Measurements from ENCODE around the gene NHEJ1.

The NHEJ1 gene

DNA sequence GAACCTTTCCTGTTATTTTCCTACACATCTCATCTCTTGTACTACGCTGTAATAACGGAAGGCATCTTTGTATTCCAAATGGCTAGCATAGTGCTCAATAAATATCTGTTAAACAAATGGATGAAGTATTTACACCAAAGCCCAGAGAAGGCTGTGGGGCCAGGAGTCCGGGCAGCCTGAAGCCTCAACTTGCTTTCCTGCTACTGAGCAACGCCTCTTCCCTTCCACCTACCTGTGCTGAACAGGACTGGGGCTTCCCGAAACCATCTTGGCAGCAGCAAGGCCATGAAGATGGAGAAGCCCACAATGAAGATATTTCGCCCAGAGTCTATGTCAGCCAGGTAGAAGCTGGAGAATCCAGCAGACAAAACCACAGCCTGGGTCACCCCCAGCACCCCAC lies 2.5 kb upstream of the NHEJ1 start:
- no peak for DNase-seq

DNA sequence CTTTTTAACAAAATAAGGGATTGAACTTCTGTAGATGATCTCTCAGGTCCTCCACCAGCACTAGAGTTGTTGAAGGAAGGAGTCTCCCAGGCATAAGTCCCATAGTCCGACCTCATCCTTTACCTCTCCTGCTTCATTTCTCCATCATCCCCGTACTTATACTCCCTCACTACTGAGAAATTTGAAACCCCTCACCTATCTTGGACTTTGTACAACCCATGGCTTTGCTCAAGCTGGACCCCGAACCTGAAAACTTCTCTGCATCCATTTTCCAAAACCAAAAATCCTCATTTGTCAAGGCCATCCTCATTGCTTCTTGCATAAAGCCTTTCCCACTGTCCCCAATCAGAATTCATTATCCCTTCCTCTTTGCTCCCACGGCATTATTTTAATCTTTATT lies 482 bp upstream of the NHEJ1 start:
- no peak for DNase-seq

DNA sequence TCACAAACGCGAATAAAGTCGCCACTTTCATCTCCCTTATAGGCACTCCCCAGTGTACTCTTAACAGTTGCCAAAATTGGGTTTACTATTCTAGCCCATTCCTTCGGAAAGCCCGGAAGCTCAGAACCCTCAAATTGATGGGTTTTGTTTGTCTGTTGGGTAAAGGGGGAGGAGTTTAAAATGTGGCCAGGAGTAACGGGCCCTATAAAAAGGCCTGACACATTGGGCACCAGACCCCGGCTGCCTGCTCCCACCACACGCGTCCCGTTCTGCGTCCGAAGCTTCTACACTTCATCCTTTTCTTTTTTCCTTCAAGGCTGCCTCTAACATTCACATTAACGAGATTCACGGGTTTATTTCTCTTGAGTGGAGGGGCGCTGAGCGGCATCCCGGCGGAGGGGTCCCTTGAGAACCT lies 837 bp downstream of the NHEJ1 start:
- DNase-seq: no peak

DNA sequence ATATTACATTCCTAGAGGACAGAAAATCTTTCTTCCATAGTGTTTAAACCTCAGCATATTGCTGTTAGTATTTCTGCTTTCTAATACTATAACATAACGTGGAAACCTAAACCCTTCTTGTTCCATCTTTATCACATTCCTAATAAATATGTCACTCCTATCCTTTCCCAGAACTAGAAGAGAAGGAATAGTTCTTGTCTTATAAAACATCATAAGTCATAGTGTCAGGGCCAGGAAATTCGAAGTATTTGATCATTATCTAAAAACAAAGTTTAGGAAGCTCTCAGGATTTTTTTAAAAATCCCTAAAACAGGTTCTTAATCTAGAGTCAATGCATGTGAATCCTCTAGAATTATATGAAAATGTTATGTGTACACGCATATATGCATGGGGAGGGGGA lies 2.0 kb downstream of the NHEJ1 start:
- DNase-seq: no peak

DNA sequence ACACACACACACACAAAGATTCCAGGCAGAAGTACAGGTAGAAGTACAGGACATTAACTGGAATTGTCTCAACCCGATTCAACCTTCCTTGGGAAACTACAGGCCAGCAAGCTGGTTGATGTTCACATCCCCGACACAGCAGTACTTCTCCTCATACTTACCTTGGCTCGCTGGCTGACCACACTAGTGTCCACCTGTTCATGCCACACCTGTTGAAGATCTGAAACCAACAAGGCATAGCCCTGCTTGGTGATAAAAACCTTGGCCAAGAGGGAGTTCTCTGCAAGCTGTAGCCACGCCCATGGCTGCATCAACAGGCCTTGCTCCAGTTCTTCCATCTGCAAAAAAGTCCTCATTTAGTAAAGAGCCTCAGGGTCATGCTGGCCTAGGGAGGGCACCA lies 2.6 kb downstream of the NHEJ1 start:
- DNase-seq: no peak

DNA sequence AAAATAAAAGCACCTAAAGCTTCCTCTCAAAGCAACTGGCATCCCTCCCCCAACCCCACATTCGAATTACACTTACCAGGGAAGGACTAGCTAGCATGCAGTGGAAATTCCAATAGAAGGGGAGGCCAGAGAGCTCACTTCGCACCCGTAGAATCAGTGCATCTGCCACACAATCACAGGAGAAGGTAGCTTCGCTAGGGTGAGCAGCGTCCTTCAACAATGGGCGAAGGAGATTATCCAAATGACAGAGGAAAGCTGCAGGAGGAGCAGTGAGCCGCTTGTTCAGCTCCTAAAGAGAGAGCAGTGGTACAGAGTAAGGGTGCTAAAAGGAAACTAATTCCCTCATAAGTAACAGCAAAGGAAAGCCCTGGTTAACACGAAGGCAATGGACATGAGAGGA lies 3.2 kb downstream of the NHEJ1 start:
- no peak for DNase-seq

DNA sequence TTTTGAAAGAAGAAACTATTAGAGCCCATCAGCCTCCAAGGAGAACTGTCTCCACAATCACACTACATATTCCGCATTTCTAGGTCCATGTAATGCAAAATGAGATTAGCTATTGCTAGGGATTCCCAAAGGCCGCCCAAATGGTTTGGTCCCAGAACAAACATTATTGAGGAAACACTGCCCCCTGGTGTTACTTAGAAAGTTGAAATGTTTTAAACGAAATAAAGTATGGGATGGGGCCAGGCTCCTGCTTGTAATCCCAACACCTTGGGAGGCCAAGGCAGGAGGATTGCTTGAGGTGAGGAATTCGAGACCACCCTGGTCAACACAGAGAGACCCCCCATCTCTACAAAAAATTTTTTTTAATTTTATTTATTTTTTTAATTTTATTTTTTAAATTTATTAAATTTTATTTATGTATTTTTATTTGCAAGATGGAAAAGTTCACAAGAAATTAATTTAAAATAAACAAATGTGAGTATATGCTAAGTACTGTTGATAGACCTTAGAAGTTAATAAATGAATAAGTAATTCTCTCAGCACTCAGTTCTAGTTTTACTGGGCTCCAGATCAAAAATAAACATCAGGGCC lies 5.5 kb downstream of the NHEJ1 start:
- DNase-seq: peak in 3 of 6 experiments; percentile 32 to 67 (median 57)

DNA sequence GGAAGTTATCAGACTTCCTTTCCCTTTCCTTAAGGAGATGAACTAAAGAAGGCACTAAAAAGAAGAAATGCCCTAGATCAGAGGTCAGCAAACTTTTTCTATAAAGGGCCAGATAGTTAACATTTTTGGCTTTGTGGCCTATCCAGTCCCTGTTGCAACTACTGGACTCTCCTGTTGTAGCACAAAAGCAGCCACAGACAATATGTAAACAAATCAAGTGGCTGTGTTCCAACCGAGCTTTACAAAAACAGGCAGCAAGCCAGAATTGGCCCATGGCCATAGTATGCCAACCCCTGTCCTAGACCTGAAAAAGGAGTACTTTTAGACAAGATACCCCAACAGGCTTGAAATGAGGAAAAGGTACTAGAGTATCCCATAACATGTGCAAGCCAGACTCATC lies 10.9 kb downstream of the NHEJ1 start:
- DNase-seq: no peak

DNA sequence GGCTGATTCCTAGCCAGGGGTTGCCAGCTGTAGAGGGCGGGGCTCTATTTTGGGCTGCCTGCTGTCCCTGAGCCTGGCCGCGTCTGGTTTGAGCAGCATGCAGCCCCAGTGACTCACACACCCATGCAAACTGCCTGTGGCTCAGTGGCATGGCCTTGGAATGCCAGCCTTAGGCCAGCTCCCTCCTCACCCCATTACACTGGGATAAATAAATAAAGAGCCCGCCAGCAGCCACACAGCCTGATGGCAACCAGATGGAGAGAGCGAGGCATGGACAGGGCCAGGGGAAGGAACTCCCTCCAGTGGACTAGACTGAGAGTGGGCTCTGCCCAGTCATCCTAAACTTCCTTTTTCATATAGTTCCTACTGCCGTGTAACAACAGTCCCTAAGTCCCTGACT lies 18.3 kb downstream of the NHEJ1 start:
- DNase-seq: no peak

DNA sequence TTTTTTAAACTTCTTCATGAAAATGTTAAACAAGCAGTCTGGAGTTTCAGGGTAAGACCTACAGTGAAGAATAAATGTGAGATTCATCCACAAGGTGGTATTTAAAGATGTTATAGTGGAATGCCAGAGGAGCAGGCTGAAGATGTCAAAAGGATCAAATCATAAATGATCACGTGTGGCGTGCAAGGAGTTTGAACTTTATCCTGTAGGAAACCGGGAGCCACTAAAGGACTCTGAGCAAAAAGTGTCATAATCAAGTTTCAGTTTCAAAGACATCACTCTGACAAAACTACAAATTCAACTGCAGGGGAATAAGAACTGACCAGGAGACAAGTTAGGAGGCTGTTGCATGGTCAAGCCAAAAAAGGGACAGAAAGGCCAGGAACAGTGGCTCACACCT lies 19.9 kb downstream of the NHEJ1 start:
- DNase-seq: no peak

DNA sequence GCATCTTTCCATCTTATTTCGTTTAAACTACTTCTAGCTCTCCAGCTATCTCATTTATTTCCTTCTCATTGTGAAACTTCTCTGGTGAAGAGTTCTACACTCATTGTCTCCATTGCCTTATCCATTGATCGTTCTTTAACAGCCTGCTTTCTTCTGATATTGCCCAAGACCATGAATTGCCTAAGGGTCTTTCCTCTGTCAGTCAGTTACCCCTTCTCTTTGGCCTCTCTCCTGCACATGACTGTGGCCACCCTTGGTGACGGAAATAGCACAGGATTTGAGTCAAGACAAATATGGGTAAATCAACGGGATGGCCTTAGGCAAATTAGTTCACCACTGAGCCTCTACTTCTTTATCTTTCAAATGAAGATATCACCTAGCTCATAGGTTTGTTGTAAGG lies 26.6 kb downstream of the NHEJ1 start:
- no peak for DNase-seq

DNA sequence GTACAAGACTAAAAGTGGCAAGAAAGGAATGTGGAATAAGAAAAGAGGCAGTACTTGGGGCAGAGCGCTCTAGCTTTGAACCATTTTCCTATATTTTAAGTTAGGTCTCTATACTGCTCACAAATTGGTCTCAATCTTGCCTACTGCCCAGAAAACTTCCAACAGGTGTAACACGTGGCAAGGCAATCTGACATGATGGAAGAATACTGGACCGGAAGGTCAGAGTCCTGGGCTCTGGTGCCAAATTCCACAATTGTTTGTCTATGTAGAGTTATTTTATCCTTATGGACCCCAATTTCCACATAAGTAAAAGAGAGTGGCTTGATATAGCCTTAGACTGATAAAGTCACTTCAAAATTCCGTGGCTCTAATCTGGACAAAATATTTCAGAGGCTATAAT lies 28.9 kb downstream of the NHEJ1 start:
- no peak for DNase-seq

DNA sequence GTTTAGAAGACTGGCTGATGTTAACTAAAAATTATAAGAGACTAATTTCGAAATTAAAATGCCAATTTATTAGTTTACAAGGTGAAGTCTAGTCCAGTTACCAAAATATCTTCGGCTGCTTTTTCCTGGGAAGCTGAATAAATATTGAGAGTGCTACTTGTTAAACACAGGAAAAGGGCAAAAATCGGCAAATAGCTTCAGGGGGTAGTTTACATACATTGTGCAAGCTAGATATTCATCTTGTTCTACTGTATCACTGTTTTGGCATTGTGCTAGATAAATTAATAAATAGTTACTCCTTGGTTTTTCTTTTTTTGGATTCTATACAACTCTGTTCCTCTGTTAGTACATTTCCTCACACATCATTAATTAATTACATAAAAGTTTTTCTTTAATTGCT lies 29.3 kb downstream of the NHEJ1 start:
- DNase-seq: no peak

DNA sequence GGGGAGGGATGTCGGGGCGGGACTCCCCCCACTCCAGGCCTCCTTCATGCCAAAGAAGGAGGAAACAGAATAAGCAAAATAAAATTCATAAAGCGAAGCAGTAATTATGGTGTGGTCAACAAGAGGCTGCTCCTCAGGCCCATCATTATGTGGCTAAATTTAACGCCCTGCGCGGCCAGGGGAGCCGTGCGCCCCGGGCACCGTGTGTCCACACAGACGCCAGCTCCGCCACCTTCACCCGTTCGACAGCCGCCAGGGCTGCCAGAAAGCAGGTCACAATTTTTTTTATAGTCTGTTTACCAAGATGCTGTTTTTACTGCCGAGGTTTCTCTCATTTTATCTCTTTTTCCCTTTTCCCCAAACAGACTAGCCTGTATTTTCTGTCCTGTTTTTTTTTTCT lies 31.0 kb downstream of the NHEJ1 start:
- no peak for DNase-seq

DNA sequence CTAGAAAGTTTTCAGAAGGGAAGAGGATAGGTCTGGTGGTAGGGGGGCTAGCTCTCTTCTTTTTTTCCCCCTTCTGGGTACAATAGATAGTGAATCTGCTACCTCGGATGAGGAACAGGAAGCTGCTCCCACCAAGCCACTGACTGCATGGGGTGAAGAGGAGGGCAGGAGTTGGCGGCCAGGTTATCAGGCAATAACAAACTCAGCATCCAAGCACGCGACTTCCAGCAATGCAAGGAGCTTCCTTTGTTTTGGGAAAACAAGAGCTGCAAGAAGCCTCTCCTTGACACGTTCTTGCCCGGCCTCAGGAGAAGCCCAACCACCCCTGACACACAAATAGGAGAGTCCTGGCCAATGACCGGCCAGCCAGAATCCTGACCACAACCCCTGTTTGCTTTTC lies 32.2 kb downstream of the NHEJ1 start:
- no peak for DNase-seq

DNA sequence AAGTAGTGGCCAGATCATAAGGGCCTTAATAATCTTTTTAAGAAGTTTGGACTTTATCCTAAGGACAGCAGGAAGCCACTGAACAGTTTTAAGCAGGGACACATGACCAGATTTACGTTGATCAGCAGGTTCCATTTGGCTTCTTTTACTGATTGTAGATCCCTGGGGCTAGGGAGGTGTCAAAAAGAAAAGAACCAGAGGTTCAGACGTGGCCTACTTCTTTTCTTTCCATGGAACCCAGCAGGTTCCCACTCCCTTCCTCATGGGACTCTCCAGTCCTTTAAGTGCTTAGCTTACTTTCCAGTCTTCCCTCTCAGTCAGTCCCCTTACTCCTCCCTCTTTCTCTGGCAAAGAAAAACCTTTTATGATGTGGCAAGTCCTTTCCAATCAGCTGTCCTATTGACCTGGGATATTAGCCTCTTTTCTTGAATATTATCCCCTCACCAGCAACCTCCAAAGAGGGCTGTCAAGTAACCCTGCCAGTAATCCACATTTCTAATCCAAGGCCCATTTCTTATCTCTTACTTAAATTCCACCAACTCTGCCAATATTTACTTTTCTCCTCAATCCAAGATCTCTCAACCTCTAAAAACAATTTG lies 33.5 kb downstream of the NHEJ1 start:
- no peak for DNase-seq

DNA sequence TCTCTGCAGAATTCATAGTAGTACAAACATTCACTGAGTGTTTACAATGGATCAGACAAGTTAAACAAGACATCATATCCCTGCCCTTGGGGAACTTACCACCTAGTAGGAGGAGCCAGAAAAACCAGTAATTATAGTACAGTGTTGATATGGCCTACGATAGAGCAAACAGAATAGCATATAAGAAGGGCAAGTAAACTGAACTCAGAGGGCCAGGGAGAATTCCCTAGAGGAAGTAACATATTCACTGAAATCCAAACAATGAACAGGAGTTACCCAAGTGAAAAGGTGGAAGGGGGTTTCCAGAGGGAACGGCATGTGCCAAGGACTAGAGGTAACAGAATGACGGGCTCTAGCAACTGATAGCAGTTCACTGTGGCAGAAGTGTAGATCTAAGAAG lies 34.1 kb downstream of the NHEJ1 start:
- DNase-seq: no peak

DNA sequence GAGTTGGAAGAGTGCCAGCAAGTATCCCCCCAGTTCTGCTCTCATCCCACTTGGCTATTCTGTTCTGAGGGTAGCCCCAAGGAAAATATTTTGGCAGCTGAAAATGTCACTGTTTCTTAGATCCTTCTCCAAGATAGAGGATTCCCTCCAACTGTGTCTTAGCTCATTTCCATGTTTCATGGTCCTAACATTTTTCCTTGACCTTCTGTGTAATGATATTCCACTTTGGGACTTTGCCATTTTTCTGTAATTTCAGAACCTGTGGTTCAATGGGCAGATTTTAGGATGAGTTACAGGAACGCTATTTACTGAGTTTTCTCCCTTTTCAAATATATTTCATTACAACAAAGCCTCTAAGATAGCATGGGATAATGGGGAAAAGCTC lies 34.7 kb downstream of the NHEJ1 start:
- no peak for DNase-seq

DNA sequence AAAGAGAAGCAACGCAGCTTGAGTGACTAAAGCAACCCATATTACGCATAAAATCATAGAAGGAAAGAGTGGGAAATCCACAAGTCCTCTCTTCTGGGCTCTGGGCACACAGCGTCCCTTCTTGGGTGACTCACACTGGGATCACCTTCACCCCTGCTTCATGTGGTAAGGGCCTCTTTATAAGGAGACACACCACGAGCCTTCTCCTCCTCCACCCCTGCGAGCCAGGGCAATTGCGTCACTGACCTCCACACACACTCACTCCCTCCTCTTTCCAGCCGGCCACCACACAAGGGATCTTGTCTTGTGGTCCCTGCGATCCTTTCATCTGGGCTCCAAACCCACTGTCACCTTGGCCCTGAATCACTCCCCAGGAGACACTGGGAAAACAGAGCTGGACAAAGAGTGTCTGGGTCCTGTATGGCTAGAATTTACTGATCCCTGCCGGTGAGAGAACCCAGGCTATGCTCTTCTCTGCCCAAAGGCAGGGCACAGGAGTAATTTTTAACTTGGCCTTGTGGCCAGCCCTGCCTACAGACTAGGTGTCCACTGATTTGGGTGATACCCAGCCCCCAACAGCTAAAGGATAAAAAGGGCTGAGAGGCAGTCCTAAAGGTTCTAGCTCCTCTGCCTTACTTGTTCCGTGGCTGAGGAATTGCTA lies 35.3 kb downstream of the NHEJ1 start:
- no peak for DNase-seq

DNA sequence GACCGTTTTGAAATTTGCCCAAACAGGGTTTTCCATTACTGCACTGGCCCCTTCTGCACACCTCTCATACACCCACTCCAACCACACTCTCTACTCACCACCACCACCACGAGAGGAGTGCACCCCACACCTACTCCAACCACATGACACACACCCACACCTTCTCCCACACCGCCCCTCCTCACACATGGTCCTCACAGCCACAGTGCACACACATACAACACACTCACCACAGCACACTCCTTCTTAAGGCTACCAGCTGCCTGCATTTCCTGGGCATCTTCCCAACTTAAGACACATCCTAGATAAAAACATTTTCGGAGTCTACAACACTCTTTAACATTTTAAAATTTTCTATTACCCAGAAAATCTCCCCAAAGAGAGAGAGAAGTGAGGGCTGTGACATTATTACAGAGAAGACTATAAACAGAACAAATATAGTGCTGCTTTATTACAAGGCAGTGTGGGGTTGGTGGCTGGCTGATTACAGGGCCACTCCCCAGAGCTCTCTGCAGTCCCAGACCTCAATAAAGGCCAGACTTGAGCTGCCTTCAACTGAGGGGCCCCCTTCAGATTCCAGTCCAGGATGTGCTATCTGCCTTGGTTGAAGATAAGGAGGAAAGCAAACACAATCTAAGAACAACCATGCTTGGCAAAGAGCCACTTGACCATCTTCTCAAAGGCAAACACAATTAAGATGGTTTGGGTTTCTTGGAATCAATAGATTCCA lies 36.1 kb downstream of the NHEJ1 start:
- no peak for DNase-seq

DNA sequence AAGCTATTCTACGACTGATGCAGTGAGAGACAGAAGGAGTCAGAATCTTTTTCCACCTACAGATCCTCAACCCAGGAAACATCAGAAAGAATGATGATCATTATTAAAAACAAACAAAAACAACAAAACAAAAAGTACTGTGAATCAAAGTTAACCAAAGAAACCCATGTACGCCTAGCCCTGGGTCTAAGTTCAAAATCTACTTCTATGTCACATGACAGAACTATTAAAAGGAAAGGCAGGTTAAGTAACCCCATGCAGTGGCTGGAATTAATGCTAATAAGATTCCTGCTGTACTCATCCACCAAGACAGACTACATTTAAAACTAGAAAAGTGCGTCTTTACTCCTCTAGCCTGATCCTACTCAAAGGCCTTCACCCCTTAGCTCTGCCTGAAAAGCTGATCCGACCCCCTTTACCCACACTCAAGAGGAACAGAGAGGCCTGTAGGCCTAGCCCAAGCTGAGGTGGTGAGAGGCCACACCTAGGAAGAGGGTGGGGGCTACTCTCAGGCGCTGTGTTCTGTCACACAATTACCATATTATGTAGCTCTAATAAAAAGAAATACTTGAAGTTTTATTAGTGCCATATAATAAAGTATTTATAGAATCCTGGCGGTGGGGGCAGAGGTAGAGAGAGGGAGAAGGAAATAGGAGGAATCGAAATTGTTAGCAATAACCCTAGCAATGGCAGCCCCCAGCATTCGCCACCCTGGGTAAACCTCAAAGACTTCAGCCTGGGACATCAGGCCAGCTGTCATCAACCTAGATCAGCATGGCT lies 37.1 kb downstream of the NHEJ1 start:
- DNase-seq: no peak

DNA sequence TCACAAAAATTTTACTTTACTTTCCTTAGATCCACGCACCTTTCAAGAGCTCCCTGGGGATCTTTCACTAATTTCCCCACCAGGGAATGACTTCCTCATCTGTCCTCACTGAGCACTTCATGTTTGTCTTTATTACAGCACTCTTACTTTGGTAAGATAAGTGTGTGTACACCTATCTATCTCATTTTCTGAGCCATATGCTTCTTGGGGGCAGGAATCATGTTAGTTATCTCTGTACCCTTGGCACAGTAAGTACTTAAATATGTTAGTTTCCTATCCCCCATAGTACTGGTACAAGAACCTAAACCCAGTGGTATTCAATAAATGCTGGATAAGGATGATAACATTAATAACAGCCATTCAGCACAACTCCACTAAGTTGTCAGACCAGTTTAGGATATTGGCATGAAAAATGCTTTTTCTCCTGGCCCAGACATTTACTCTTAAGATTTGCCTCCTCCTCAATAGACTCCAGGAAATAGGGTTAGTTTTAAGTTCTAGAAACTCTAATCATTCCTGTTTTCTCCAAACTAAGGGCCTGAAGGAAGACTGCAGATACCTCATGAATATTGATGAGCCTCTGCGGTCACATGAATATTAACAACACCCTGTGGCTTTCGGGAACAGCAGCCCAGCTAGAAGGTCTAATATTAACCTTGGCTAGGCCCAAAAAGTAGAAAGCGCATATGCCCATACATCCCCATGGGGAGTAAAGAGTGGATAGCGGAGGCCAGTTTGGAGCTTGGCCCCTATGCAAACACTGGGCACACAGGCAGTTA lies 38.2 kb downstream of the NHEJ1 start:
- DNase-seq: no peak

DNA sequence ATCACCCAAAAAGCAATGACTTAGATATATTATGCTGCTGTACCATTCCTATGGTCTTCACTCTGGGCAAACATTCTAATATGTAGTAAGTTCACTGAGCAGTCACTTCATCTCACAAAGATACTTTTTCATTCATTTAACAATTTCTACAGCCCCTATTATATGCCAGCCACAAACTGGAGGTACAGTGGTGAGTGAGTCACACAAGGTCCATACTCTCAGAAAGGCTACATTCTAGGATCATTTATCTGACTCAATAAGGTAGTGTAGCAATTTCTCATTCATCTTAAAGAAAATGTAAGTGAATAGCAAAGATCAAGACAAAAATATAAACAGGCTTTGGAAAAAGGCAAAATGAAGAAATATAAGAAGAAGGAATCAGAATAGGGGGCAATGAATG lies 40.5 kb downstream of the NHEJ1 start:
- DNase-seq: no peak

All from stimulated activated naive CD4-positive, alpha-beta T cell (primary cell).